GM18505 (cell line): ENCODE data around the gene CTSF.
"Not testable (repeated sequence)": the region's sequence is repeated elsewhere in the genome, so short reads cannot be mapped to it uniquely, and the experiment has no call there.

Experiments used
- ATAC-seq: cut with Tn5 transposase; IDR thresholded peaks from one replicate; pipeline ENCODE4 v1.9.1; 2021; ENCODE audit not compliant: unreplicated experiment
- POLR2A ChIP-seq: IDR thresholded peaks from 4 replicates; pipeline ENCODE4 v1.6.1; 2011; ENCODE audit warnings: borderline replicate concordance; ENCODE audit not compliant: insufficient read depth, insufficient read length; ENCODE audit errors: extremely low read depth

CTSF gene

GRCh38 chr11:66545701-66546367 lies 22.6 kb downstream of the CTSF start, which contains the start of gene ZDHHC24:
ZDHHC24 (minus strand) TSS chr11:66546048; CDS start chr11:66546003, 45 bp downstream.
- ATAC-seq, result peak; percentile 83
- TF ChIP-seq POLR2A, result peak; percentile 86

DNA sequence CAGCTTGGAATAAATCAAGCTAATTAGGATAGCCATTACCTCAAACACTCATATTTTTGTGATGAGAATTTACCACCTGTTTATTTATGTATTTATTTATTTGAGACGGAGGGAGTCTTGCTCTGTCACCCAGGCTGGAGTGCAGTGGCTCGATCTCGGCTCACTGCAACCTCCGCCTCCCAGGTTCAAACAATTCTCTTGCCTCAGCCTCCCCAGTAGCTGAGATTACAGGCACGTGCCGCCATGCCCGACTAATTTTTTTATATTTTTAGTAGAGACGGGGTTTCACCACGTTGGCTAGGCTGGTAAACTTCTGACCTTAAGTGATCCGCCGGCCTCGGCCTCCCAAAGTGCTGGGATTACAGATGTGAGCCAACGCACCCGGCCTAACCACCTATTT lies 23.5 kb downstream of the CTSF start:
- not testable (repeated sequence) for ATAC-seq

- ATAC-seq, result no peak
- peak; percentile 24 for TF ChIP-seq POLR2A
These were observed 24.9 kb downstream of the CTSF start for GRCh38 chr11:66543263-66544107.

DNA sequence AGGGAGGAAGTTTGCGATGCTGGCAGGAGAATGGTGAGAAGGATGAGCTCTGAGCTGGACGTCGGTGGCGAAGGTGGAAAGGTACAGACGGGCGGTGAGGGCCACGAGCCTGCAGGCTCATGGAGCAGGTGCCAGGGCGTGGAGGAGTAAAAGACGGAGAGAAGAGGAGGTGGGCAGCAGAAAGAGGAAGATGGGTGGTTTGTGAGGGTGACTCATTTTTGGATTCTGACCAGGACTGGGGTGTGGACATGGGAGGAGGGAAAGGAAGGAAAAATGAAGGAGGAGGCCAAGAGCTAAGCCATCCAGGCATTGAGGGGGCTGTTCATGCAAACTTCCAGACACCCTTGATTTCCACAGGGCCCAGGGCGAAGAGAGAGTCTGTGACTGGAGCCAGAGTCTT lies 26.0 kb downstream of the CTSF start:
- ATAC-seq, result no peak
- no peak for TF ChIP-seq POLR2A

GRCh38 chr11:66541892-66542291 lies 26.5 kb downstream of the CTSF start:
- ATAC-seq, result no peak
- TF ChIP-seq POLR2A, result no peak

DNA sequence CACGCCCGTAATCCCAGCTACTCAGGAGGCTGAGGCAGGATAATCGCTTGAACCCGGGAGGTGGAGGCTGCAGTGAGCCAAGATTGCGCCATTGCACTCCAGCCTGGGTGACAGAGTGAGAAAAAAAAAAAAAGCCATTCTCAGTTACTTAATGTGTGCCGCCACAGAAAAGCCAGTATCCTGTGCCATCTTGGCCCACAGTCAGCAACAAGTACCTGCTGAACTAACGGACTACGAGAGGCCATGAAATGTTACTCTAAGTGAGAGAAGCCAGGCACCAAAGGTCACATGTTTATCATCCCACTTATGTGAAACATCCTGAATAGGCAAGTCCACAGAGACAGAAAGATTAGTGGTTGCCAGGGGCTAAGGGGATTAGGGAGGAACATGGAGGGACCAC lies 27.8 kb downstream of the CTSF start:
- ATAC-seq, result not testable (repeated sequence)

GRCh38 chr11:66539870-66540213 lies 28.6 kb downstream of the CTSF start:
- TF ChIP-seq POLR2A, result no peak
- ATAC-seq, result no peak

- ATAC-seq, result no peak
- no peak for TF ChIP-seq POLR2A
These were observed 29.1 kb downstream of the CTSF start for GRCh38 chr11:66539170-66539869.

DNA sequence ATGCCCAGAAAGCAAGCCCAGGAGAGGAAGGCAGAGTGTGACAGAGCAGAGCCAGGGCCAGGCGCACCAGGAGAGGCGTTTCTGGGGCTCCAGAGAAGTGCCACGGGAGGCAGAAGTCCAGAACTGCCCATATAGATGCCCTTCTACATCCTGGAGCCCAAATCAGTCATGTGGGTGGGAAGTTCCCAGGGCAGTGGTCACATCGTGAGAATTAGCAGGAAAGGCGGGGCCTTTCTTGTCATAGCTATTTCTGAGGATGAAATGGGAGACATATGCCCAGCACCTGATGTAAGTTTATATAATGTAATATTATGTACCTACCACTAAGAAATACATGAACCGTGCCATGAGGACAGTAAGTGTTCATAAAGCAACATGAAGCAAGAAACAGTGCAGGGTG lies 35.6 kb downstream of the CTSF start:
- no peak for ATAC-seq
- no peak for TF ChIP-seq POLR2A

GRCh38 chr11:66531841-66532240 lies 36.6 kb downstream of the CTSF start:
- ATAC-seq, result no peak
- no peak for TF ChIP-seq POLR2A

DNA sequence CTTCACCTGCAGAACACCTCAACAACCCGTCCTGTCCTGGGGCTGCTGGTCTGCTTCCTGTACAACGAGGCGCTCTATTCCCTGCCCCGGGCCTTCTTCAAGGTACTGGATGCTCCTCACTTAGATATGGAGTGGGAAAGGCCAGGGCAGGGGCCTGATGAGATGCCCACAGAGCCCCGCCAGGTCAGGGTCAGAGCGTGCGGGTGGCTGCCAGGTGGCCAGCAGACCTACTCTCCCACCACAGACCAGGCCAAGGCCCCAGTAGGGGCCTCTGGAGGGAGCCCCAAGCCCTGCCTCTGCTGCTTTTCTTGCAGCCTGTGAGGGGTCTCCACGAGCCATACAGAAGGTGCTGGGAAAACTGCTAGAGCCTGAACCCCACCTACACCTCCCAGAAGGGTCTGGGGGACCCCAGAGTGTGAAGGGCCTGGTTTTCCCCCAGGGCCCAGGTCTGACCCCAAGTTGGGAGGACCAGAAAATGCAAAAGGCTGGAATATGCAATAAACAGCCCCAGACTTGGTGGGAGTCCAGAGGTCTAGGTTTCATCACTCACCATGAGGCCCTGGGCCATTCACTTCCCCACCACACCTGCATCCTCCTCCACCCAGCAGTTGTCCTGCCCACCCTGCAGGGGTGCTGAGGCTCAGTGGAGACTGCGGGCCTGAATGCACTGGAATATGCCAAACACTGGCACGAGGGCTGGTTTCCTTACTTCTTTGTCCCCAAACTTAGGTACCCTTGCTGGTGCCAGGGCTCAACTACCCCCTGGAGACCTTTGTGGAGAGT lies 37.3 kb downstream of the CTSF start:
- TF ChIP-seq POLR2A, result no peak
- ATAC-seq, result no peak

DNA sequence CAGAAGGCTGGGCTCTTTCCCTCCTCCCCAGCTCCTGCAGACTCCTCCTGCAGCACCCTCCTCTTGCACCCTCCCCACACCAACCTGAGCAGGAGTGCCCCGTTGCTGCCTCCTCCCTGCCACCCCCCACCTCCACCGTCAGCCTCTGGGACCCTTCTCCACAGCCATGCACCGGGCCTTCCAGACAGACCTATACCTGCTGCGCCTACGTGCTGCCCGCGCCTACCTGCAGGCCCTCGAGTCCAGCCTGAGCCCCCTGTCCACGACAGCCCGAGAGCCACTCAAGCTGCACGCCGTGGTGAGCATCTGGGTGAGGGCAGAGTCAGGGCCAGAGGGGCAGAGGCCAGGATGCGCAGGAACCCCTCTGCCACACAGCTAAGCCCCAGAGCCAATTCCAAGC lies 38.8 kb downstream of the CTSF start:
- ATAC-seq, result no peak
- TF ChIP-seq POLR2A, result no peak

DNA sequence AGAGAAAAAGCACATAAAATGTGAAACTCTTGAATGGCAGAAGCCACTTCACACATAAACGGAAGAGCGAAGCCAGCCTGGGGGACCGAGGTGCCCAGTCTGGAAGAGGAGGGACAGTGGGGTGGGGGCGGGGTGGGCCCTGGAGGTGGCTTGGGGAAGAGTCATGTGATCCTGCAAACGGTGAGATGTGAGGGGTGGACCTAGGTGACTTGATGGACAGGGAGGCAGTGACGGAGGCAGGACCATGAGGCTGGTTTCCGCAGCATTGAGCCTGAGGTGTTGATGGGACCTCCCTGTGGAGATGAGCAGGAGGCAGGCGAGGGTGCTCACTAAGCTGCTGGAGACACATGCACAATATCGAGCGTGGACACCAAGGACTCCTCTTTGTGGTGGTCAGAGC lies 39.3 kb downstream of the CTSF start:
- no peak for ATAC-seq
- TF ChIP-seq POLR2A, result no peak
